GM12874 (cell line): ENCODE results near the gene UBTF.

Experiments
- CTCF ChIP-seq: IDR thresholded peaks from 2 replicates; pipeline ENCODE4 v1.5.1; 2011; ENCODE audit warnings: low read depth, mild to moderate bottlenecking, control low read depth, low read length, moderate library complexity; ENCODE audit not compliant: insufficient read depth

UBTF gene

GRCh38 chr17:44262654-44263225, 43.3 kb upstream of the UBTF start:
- no peak for TF ChIP-seq CTCF

- no peak for TF ChIP-seq CTCF
These were observed 40.8 kb upstream of the UBTF start for GRCh38 chr17:44260296-44260695.

GRCh38 chr17:44258811-44259351, 39.4 kb upstream of the UBTF start:
- TF ChIP-seq CTCF = no peak

GRCh38 chr17:44257815-44258760, 38.6 kb upstream of the UBTF start:
- no peak for TF ChIP-seq CTCF

GRCh38 chr17:44256671-44257070, 37.2 kb upstream of the UBTF start:
- TF ChIP-seq CTCF = no peak

- no peak for TF ChIP-seq CTCF
These were observed 36.4 kb upstream of the UBTF start for GRCh38 chr17:44255915-44256314.

GRCh38 chr17:44254361-44255095, 35.1 kb upstream of the UBTF start:
- TF ChIP-seq CTCF = no peak
